Right kidney (tissue), 1 donor: ENCODE measurements around the gene TRPC4AP.

Source experiments
- DNase-seq: peaks from one replicate; pipeline ENCODE4 v3.0.0-alpha.2; 2016

Gene TRPC4AP

DNA sequence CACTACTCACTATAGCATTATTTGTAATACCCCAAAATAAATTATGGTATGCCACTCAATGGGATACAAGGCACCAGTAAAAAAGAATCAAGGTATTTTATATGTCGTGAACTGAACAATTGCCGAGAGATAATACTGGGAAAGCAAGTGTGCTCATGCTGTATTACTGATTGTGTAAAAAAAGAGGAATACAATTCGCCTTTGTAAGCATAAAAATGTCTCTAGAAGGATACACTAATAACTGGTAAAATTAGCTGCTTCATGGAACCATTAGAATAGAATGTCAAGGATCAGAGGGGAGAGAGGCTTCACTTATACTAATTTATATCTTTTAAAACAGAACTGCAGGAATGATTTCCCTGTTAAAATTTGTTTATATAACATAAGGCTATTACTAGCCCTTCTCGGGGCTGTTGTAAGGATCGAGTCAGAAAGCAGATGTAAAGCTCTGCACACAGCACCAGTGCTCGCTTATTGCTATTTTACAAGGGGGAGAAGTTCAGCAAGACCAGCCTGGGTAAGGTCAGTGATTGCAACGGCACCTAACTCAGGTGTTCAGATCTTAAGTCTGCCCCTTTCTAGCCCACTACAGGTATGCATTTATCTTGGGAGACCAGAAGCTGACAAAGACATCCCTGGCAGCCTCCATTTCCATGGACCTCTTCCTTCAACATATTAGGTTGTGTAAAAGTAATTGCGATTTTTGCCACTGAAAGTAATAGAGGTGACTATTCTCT is 75.3 kb downstream of the TRPC4AP start:
- no peak for DNase-seq

- DNase-seq, result no peak
Observed at GRCh38 chr20:35015863-35016193, 76.8 kb downstream of the TRPC4AP start.

DNA sequence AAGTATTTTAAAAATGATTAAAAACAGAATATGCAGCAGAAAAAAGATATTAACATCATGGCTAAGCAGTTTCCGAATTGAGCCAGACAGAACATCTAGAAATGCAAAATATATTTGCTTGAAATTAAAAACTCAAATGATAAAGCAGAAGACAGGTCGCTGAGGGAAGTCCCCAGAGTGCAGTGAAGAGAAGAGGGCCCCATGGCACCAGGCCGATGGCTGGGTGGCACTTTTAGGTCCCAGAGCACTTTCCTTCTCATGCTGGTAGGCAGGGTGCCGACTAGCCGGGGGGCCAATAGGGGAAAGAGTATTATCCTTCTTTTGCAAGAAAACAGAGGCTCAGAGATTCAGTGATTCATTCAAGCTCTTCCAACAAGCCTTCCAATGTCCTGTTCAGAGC is 78.1 kb downstream of the TRPC4AP start:
- DNase-seq, result no peak

- DNase-seq, result no peak
Observed at GRCh38 chr20:35013421-35014411, 78.9 kb downstream of the TRPC4AP start.

DNA sequence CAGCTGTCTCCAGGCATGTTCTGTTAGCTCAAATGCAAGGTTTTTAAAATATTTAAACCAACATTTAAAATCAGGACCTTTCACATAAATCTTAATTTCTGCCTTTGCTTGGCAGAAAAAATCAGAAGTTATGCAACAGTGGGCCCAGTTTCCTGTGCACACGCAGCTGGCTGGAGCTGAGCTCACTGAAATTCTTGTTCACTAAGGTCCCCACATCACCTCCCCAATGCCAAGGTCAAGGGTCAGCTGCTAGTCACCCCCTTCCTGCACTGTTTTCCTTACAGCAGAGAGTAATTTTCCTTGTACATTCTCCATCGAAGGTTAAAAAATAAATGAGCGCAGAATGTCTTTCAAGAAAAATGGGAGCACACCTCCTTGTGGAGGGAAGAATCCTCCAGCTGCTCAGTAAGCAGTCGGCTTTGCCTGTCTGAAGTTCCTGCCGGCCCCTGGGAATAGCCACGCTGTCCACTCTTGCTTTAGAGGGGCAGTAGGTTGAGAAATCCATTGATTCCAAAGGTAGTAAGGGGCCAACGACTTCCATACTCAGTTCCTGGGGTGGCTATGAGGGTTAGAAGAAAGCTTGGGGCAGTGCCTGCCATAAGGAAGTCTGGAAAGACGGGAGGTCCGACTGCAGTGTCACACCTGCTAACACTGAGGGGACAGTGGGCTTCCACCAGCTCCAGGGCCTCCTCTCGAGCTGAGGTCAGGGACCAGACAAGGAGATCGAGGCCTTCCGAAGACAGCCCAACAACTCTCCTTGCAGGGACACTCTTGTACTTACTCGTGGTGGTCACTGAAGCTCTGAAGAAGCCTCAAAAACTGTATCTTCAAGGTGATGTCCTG is 80.2 kb downstream of the TRPC4AP start:
- DNase-seq, result no peak

DNA sequence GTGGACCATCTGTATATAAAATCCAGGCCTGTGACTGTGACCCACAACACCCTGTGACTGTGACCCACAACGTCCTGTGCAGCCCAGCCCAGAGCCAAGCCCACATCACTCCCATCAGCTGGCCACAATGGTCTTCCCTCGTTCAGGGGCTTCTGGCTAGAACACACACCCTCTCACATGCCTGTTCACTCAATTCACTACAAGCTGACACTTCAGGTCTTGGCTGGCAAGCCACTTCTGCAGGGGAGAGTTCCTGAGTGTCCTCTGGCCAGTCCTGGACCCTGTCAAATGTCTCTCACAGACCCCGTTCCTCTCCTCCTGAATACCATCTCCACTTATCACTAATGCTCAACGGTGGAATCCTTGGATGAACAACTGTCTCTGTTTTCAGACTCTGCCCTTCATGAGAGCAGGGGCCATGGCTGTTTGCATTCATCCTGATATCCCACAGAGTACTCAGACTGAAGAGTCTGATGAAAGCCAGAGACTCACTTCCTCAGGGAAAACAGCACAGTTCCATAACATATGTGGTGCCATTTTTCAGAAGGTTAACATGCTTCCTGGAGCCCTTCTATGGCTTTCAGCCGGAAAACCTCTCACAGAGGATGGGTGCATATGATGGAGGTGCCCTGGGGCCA is 80.9 kb downstream of the TRPC4AP start:
- DNase-seq, result no peak

- no peak for DNase-seq
Observed at GRCh38 chr20:35010405-35011192, 82.0 kb downstream of the TRPC4AP start.

DNA sequence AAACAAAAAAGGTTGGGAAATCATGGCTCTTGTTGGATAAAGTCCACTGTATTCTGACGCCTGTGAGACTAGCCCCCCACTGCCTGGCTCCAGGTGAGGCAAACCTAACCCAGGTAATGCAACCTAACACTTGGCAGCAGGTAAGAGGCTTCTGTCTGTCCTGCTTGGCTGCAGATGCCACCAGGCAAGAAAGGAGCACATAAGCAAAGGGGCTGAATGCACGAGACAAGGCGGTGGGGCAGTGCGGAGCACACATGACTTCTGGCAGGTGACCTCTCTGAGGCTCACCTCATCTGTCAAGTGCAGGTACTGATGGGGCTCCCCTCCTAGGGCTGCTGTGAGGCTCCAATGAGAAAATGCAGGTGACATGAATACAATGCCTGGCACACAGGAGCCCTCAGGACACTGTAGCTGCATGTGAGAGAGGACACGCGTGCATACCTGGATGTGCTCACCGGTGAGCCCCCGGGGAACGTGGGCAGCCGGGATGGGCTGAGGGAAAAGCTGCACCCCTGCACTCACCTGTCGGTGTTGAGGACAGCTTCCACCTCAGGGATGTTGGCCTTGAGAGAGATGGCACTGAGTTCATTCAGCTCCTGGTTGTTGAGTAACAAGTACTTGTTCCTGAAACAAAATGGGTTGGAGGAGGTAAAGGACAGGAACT is 82.8 kb downstream of the TRPC4AP start:
- DNase-seq, result no peak

DNA sequence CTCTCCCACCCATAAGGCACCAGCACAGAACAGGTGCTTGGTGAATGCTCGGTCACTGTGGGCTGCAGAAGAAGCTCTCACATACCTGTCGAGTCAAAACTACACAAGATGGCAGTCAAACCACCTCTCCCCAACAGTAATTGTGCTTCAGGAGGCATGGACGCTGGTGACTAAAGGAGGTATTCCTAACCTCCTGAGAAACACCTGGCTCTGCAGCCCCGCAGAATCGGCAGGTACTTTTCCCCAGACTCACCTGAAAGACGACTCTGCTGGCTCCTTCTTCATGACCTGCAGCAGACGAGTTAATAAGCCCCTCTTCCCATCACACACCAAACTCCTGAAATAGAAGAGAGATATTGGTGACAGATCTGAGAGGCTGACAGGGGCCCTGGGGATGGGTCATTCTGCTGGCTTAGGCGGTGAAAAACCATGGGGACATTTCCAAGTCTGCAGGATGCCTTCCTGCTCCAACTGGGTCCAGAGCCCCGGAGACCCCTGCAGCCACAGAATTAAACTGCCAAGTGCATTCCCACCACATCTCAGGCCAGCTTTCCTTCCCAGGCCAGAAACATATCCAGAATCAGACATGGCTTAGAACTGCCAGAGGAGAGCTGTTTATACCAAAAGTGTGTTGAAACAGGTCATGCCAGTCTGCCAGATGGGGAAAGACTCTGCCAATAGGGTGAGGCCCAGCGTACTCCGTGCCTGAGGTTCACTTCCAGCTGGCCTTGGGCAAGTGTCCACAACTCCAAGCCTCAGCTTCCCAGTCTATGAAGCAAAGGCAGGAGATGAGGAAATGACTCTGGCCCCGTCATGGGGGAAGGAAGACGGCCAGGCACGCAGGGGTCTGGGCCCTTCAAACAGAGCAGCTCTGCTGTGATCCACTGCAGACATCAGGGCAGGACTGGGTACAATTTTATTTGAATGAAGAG is 83.9 kb downstream of the TRPC4AP start:
- no peak for DNase-seq

GRCh38 chr20:35007891-35008290 is 84.7 kb downstream of the TRPC4AP start:
- no peak for DNase-seq

DNA sequence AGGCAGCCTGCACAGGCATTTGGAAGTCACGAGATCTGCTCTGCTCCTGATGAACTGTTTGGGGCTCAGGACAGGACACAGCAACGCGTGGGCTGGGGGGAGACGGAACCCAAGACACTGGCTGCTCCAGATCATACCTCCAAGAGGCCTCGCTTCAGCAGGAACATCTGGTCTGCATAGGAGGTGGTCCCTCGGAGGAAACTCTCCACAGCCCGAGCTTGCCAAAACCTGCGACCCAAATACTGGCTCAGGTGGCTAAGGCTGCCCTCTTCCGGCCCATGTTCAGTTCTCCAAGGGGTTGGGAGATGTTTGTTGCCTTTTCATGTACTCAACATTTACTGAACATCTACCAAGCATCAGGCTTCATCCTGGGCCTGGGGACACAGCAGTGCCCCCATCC is 85.2 kb downstream of the TRPC4AP start:
- no peak for DNase-seq

- DNase-seq, result no peak
Observed at GRCh38 chr20:35006531-35006971, 86.1 kb downstream of the TRPC4AP start.

DNA sequence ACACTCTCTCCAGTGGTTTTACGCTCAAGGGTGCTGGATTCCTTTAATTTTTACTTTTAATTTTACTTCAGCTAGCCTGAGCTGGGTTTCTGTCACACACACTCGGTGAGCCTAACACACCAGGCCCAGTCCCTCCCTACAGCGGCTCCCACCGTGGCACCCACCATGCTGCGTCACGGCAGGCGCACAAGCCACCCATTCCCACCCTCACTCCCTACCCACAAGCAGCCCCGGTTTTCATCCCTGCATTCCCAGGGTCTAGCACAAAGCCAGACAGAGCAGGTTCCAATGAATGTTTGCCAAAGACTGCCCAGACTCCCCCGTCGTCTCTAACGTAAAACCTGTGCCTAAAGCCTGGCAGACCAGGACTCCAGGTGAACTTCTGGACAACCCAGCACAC is 86.6 kb downstream of the TRPC4AP start:
- DNase-seq, result no peak

GRCh38 chr20:35005463-35005961 is 87.1 kb downstream of the TRPC4AP start:
- DNase-seq, result no peak

GRCh38 chr20:35004749-35005462 is 87.7 kb downstream of the TRPC4AP start:
- DNase-seq, result no peak

DNA sequence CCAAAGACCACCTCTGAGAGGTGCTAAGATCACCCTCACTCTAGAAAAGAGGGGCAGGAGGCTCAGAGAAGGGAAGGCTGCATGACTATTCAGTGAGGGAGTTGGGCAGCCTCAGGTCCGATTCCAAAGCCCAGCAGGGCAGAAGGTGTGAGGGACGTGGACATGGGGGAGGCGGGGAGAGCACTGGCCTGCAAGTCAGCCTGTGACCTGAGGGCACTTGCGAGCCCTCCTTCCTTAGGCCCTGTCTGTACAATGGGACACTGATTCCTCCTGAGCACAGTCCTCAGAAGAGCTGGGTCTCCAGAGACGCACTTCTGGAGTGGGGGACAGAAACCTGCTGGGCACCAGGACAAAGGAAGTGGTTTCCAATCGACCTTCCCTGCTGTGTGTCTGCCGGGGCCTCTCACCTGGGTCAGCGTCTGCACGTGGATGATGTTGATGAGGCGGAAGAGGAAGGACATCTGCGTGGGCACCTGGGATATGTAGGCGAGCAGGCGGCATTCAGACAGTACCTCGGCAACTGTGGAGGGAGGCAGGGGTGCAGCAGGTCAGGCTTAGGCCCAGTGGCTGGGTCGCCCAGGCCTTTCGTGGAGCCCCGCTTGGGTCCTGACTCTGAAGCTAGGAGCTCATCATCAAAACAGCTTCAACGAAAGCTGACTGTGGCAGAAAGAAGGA is 88.4 kb downstream of the TRPC4AP start:
- no peak for DNase-seq

DNA sequence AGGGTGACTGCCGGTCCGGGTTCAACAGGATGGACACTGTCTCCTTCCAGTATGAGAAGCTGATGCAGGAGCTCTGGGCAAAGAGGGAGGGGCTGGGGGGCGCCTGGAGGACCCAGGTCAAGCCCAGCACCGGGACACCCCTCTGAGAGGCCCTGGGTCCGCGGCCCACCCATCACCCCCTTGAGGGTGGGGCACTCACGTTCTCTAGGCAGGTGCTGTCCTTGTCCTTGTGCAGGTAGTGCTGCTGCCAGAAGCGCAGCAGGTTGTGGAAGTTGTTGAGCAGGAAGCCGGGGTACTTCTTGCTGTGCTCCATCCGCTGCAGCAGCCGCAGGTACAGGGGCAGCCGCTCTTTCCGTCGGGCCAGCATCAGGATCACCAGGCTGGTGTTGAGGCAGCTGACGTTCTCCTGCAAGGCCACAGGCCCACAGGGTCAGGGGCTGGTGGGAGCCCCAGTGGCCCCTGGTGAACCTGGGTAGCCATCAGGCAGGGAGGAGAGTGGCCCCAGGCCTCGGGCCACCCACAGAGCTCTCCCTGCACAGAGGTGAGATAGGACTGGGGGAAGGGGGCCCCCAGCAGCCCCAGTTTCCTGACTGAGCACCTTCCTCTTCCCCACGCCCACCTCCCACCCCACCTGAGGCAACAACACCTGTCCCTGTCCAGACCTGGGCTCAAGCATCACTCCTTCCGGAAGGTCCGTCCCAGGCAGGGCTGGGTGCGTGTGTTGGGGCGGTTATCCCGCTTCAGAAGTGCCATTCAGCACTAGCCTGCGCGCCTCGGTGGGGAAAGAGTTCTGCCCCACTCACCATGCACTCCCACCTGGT is 89.2 kb downstream of the TRPC4AP start:
- no peak for DNase-seq
